Raji (cell line): ENCODE results near the gene BOC.

Experiments used
- POLR2A ChIP-seq: IDR thresholded peaks from 2 replicates; pipeline ENCODE4 v1.6.1; 2011; ENCODE audit warnings: low read depth, low read length, control low read depth; ENCODE audit not compliant: insufficient read depth

Gene BOC

DNA sequence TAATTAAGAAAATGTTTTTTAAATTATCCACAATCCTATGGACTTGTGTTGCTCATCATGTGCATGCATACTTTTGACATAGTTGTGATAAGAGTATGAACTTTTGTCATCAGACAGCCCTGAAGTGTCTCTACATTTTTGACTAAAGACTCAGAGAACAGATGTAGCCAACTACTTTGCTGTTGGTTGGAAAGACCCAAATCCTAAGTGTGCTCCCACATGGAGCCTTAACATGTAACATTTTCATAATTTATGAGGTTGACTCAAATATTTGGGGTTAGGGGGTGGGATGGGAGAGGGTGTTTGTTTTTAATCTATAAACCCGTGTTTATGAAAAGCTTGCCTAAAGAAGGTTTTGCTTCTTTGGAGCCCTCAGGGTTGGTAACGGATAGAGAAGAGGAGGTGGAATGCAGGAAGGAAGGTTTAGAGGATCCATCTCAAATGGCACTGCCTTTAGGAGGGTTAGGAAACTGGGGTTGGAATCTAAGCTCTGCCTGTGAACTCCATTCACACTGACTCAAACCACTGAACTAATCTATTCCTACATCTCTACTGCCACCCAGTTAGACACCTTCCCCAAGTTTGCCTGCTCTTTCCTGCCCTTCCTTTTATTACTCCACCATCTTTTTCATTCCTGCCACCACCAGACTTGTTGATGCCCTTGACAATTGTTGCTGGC lies 3.7 kb downstream of the BOC start:
- TF ChIP-seq POLR2A, result no peak

DNA sequence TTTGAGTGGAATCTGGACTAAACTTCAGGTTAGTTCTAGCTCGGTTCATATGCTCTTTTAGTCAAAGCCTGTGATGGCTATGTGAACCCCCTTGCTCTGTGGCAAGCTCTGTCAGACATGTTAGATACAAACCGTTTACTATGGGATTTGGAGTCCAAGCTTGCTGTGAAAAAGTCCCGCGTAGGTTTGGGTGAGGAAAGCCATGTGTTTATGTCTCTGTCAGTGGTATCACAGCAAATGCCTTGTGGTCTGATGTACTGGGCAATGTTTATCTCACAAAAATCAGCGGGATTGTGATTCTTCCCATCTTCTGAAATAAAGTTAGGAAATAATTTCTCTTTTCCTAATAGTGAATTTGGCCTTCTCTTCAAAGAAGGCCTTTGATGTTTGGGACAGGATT lies 5.0 kb downstream of the BOC start:
- no peak for TF ChIP-seq POLR2A

- TF ChIP-seq POLR2A, result no peak
Measured at GRCh38 chr3:113218011-113218680, 6.8 kb downstream of the BOC start.

DNA sequence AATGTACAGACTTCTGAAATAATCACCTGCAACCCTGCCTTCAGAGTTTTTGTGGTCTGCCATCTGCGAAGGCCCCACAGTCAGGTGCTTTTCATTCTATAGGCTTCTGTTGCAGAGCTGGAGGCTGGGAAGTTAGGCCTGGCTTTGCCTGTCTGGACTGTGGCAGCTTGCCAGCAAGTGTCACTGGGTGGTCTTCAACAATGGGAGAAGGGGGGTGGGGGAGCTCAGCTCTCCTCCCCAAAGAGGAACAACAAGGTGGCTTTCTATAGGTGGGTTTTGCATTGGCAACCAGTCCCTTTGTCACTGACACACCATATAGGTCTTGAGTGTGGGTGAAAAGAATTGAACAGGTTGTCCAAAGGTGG lies 7.3 kb downstream of the BOC start:
- no peak for TF ChIP-seq POLR2A

DNA sequence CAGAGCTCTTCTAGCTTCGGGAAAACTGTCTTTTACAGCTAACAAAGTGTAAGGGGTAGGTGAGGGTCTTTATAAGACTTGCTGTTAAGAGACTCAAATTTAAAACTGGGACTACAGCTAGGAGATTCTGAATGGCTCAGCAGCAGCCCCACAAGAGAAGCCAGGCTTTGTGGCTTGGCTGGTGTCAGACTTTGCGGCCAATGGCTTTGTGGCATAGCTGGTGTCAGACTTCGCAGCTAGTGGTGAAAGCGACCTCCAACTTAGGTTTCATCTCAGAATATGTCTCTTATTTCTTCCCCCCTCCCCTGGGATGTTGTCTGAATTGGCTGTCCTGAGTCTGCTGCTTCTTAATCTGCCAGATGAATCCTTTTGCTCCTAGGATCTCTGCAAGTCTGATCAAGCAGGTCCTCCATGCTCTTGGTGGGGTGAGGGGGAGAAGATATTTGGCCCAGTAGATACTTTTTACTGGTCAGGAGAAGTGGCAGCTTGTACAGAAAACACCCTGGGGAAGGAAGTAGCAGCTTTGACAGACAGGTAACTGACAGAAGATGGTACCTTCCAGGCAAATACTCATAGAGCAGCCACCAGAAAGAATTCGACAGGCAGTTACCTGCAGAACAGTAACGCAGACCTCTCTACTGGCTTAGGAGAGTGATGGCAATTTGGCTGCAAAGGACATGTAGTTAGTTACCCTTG lies 8.4 kb downstream of the BOC start:
- no peak for TF ChIP-seq POLR2A

DNA sequence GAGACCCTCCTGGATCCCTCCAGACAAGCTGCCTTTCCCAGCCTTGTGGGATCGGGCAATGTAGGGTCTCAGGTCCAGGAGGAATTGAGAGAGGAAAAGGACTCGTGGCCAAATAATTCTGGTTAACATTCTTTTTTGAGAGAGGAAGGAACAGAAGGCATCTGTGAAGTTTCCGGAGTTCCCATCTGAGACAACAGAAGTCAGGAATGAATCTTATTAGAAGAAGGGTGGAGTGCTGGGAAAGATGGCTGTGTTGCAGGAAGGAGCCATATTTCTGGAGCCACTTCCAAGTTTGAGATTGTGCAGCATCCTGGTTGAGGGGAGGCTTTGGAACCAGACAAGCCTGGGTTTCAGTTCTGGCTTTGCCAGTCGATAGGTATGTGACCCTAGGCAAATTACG lies 9.4 kb downstream of the BOC start:
- TF ChIP-seq POLR2A, result no peak

DNA sequence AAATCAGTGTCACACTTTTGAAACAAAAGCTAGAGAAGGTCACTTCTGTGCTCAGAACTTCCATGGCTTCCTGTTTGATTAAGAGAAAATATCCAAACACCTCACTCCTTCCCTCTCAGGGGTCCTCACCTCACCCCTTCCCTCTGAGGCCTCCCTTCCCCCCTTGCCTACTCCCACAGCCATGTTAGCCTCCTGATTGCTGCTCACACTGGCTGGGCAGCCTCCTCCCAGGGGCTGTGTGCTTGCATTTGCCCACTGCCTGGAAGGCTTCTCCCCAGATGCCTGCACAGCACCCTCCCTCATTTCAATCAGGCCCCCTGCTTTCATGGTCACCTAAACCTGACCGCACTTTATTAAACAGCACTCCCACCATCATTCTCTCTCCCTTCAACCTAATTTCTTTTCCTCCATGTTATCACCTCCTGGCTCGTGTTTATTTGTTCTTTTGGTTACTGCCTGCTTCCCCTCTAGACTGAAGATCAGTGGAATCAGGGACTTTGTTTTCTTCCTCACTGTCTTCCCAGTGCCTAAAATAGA lies 10.4 kb downstream of the BOC start:
- TF ChIP-seq POLR2A, result no peak

GRCh38 chr3:113222451-113223086 lies 11.2 kb downstream of the BOC start:
- no peak for TF ChIP-seq POLR2A

DNA sequence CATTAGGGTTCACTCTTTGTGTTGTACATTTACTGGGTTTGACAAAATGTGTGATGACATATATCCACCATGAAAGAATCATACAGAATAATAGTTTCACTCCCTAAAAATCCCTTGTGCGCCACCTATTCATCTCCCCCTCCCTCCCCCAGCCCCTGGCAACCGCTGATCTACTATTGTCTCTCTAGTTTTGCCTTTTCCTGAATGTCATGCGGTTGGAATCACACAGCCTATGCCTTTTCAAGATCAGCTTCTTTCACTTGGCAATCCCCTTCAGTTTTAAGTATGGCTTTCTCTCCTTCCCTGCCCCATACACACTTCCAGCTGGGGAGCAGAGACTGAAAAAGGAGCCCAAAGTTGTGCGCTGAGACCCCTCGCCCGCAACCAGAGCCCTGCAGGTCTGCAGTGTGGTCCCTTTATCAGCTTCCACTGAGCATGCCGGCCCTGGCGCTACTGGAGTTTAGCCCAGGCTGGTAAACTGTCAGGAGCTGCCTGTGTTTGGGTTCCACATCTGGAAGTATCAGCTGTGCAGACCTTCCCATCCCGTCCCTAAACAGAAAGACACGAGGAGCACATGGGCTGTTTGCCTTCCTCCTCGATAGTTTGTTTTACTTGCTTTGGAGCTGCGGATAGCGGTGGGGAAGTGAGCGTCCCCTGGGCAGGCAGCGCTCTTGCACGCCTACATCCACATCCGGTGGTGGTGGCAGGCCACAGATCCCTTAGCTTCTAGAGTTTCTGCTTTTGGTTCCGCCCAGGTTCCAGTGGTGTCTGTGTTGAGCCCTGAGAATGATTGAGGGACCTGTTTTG lies 12.3 kb downstream of the BOC start:
- no peak for TF ChIP-seq POLR2A

- no peak for TF ChIP-seq POLR2A
Measured at GRCh38 chr3:113225286-113225685, 13.9 kb downstream of the BOC start.

GRCh38 chr3:113226491-113226890 lies 15.1 kb downstream of the BOC start:
- no peak for TF ChIP-seq POLR2A

DNA sequence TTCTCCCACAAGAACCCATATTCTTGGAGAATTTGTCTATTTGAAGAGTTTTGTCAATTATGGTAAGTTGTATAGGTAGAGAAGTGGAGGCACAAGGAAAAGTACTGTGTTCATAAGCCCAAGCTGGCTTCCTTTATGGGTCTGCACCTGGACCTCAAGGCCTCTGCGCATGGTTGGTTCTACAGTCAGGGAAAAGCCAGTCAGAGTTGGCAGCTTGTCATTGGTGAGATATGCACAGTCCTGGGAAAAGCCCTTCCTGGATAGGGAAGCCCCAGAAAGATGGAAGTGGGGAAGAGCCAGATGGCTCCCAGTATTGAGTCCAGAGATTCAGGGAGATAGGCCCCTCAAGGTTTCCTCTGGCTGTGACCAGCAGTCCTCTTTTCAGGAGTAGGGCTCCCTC lies 15.8 kb downstream of the BOC start:
- TF ChIP-seq POLR2A, result no peak

- TF ChIP-seq POLR2A, result no peak
Measured at GRCh38 chr3:113228498-113229286, 17.3 kb downstream of the BOC start.

- no peak for TF ChIP-seq POLR2A
Measured at GRCh38 chr3:113231391-113231790, 20.0 kb downstream of the BOC start.

- no peak for TF ChIP-seq POLR2A
Measured at GRCh38 chr3:113231827-113232253, 20.5 kb downstream of the BOC start.

DNA sequence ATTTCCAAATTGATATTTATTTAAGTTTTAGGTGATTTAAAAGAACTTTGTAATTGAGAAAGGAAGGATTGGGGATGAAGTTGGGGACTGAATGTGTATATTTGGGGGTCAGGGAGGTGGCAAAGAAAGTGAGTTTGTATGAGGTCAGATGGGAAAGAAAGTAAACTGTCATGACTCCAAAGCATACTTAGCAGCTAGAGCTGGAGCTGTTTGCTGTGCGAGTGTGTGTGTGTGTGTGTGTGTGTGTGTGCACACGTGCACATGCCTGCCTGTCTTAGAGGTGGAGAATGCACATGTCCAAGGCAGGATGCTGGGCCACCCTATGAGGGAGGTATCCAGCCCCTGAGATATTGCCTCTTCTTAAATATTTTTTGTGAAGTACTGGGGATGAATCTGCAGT lies 21.0 kb downstream of the BOC start:
- no peak for TF ChIP-seq POLR2A
